Lung (tissue), 12 donors: ENCODE results near the gene LEMD2. TPM values are rescaled to one million over a fixed set of nuclear protein-coding genes. Genes with fewer than 3 reads are reported as not detected.

Experiments
- ATAC-seq: fragments of 200-7000 bp; cut with Tn5 transposase; one replicate; pipeline ENCODE4 v1.9.1; 2020; ENCODE audit warnings: moderate number of reproducible peaks; ENCODE audit not compliant: insufficient read depth, low FRiP score
- DNase-seq, 3 donors: peaks; one replicate each; pipeline ENCODE4 v3.0.0-alpha.2; 2013 to 2017
- H3K27ac ChIP-seq, 2 donors: one replicate each; pipeline ENCODE4 v1.5.1; 2013; ENCODE audit warnings: mild to moderate bottlenecking in 2 of 2, moderate library complexity in 2 of 2, control low read depth in 1 of 2, inconsistent platforms in 1 of 2, low read depth in 1 of 2, low read length in 1 of 2
- H3K27me3 ChIP-seq, 3 donors: one replicate each; pipeline ENCODE4 v1.5.1; 2013; ENCODE audit warnings: low read length in 2 of 3; ENCODE audit not compliant: control insufficient read depth in 3 of 3, insufficient read depth in 3 of 3
- H3K36me3 ChIP-seq, 4 donors: one replicate each; pipeline ENCODE4 v1.5.1; 2013; ENCODE audit warnings: low read length in 4 of 4, mild to moderate bottlenecking in 1 of 4, moderate library complexity in 1 of 4; ENCODE audit not compliant: control insufficient read depth in 4 of 4, insufficient read depth in 4 of 4
- H3K4me1 ChIP-seq, 5 donors: one replicate each; pipeline ENCODE4 v1.5.1; 2013; ENCODE audit warnings: low read length in 5 of 5, mild to moderate bottlenecking in 2 of 5, moderate library complexity in 1 of 5; ENCODE audit not compliant: control insufficient read depth in 5 of 5, insufficient read depth in 5 of 5
- H3K4me3 ChIP-seq: one replicate; pipeline ENCODE4 v1.5.1; 2013; ENCODE audit warnings: mild to moderate bottlenecking, control low read depth, moderate library complexity
- H3K9ac ChIP-seq, 2 donors: one replicate each; pipeline ENCODE4 v1.5.1; 2013; ENCODE audit warnings: low read length in 2 of 2, control low read depth in 1 of 2; ENCODE audit not compliant: insufficient read depth in 1 of 2
- H3K9me3 ChIP-seq, 4 donors: one replicate each; pipeline ENCODE4 v1.5.1; 2013; ENCODE audit warnings: low read length in 3 of 4, mild to moderate bottlenecking in 1 of 4, moderate library complexity in 1 of 4; ENCODE audit not compliant: control insufficient read depth in 4 of 4, insufficient read depth in 3 of 4
- WGBS, 2 donors: extraction: QIAGEN DNeasy Blood & Tissue Kit; methylation state at CpG; one replicate each; pipeline ENCODE4 v1.1.7; 2013; 5-methylcytosine and 5-hydroxymethylcytosine counted together
- polyA plus RNA-seq, 2 donors: library from polyadenylated mRNA; stranded (reverse); fragments of 200-250 nt; gene quantifications; one replicate each; pipeline ENCODE4 v1.2.1, GENCODE V29; 2013
- total RNA-seq, 2 donors: library from RNA; depleted of rRNA in 1 of 2; stranded (reverse); fragments of >200 nt in 1 of 2; gene quantifications; one replicate each; pipeline ENCODE4 v1.2.1, GENCODE V29; 2014 to 2021
- TF ChIP-seq, protein P1 (sequence below): IDR thresholded peaks from 2 replicates; pipeline ENCODE4 v1.5.1; 2012; ENCODE audit warnings: mild to moderate bottlenecking; ENCODE audit errors: control extremely low read depth, extremely low read depth
- donor health status: control.
- donor health status: control.
- donor health status: Bipolar disorder and iron deficiency.
- donor health status: healthy.
- donor health status: DM: yes; HTN: yes; CAD: no.

Gene LEMD2
- total and polyA plus RNA-seq, 4 donors, result 52.1 to 63.6 (median 54.5) TPM

GRCh38 chr6:33823806-33824205 lies 34.9 kb upstream of the LEMD2 start:
- Histone ChIP-seq H3K27ac (no peak overlapping the region), H3K27me3 (no peaks in the 10 kb centered on the region), H3K9me3 (peaks cover 0 to 2% (median 0%) of the 10 kb centered on the region in 4 donors), H3K4me1 (peaks cover 0 to 12% (median 3%) of the 10 kb centered on the region in 5 donors), H3K36me3 (no peaks in the 10 kb centered on the region), H3K9ac (no peak overlapping the region), H3K4me3 (no peak overlapping the region)
- WGBS, 2 donors, result 82 to 92% methylated on average over 2 of the region's 2 CpGs
- TF ChIP-seq, protein P1, sequence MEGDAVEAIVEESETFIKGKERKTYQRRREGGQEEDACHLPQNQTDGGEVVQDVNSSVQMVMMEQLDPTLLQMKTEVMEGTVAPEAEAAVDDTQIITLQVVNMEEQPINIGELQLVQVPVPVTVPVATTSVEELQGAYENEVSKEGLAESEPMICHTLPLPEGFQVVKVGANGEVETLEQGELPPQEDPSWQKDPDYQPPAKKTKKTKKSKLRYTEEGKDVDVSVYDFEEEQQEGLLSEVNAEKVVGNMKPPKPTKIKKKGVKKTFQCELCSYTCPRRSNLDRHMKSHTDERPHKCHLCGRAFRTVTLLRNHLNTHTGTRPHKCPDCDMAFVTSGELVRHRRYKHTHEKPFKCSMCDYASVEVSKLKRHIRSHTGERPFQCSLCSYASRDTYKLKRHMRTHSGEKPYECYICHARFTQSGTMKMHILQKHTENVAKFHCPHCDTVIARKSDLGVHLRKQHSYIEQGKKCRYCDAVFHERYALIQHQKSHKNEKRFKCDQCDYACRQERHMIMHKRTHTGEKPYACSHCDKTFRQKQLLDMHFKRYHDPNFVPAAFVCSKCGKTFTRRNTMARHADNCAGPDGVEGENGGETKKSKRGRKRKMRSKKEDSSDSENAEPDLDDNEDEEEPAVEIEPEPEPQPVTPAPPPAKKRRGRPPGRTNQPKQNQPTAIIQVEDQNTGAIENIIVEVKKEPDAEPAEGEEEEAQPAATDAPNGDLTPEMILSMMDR, result no peak
- no peak for ATAC-seq
- no peak for DNase-seq

- Histone ChIP-seq H3K9me3 (peaks cover 0 to 2% (median 0%) of the 10 kb centered on the region in 4 donors), H3K4me1 (peaks cover 0 to 12% (median 3%) of the 10 kb centered on the region in 5 donors), H3K36me3 (no peaks in the 10 kb centered on the region), H3K27me3 (no peaks in the 10 kb centered on the region), H3K4me3 (no peak overlapping the region), H3K9ac (no peak overlapping the region), H3K27ac (no peak overlapping the region)
- ATAC-seq, result no peak
- DNase-seq, result peak in 1 of 3 donors; percentile 13
- WGBS, 2 donors, result 62 to 79% methylated on average over 10 of the region's 10 CpGs
- TF ChIP-seq, protein P1, result no peak
Observed at GRCh38 chr6:33822575-33823395, 33.9 kb upstream of the LEMD2 start.

DNA sequence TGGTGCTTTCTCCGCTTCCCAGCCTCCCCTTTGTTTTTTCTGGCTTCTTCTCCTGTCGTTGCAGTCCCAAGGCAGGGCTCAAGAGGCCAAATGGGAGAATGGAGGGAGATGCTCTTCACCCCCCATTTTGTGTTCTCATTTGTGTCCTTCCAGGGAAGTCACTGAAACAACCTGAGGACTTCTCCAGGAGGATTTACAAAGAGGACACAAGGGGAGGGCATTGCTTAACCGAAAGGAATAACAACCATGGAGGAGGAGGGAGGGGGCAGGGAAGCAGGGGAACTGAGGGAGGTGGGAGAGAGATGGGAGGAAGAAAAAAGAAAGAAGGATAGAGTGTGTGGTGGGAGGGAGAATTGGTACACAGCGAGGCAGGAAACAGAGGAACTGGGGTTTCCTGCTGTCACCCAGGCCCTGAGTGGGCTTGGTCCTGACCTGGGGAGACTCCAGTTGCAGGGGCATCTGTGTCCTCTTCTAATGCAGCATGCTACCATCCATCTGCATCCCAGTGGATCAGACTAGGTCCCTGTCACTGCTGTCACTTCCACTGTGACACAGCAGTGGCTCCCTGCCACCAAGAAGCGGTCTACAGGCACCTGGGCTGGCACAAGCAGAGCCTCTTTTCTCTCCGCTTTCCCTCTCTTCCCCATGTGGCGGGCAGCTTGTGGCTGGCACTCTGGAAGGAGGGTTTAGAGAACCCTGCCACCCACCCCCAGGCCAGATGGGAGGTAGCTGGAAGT lies 32.0 kb upstream of the LEMD2 start:
- ATAC-seq (no peak), DNase-seq (no peak)
- Histone ChIP-seq H3K9ac (no peak overlapping the region), H3K36me3 (no peaks in the 10 kb centered on the region), H3K27ac (no peak overlapping the region), H3K4me3 (no peak overlapping the region), H3K27me3 (no peaks in the 10 kb centered on the region), H3K9me3 (peaks cover 0 to 2% (median 0%) of the 10 kb centered on the region in 4 donors), H3K4me1 (peaks cover 0 to 18% (median 3%) of the 10 kb centered on the region in 5 donors)
- TF ChIP-seq, protein P1, result no peak
- WGBS, 2 donors, result 48 to 62% methylated on average over 7 of the region's 7 CpGs
